Fibroblast of lung (primary cell): Measurements from ENCODE around the gene SLC16A5.

Experiments
- CTCF ChIP-seq, 2 donors: IDR thresholded peaks in 1 of 2; conservative IDR thresholded peaks in 1 of 2; 1 replicate in 1 of 2; 2 replicates in 1 of 2; pipeline ENCODE4 v1.5.1; 2011 to 2012; ENCODE audit warnings: low read length in 2 of 2, control low read depth in 1 of 2, inconsistent platforms in 1 of 2, low read depth in 1 of 2, mild to moderate bottlenecking in 1 of 2
- EZH2 ChIP-seq: IDR thresholded peaks from 2 replicates; pipeline ENCODE4 v1.5.1; 2012; ENCODE audit warnings: low read length, control low read depth, mild to moderate bottlenecking; ENCODE audit errors: missing control alignments

- no peak for TF ChIP-seq CTCF (conservative IDR thresholded peaks at IDR 0.05 in 1 of 2, IDR thresholded peaks at IDR 0.05 in 1 of 2; ENCODE audit: low read depth in 1 of 2, low read length in 2 of 2)
- TF ChIP-seq EZH2 = no peak
Measured at GRCh38 chr17:75082683-75083082, 5.1 kb upstream of the SLC16A5 start.
